ENCODE measurements around the gene NUDT16L1. TPM values are rescaled to one million over a fixed set of nuclear protein-coding genes. Genes with fewer than 3 reads are reported as not detected.
"Not testable (repeated sequence)": the region's sequence is repeated elsewhere in the genome, so short reads cannot be mapped to it uniquely, and the experiment has no call there.

NUDT16L1 gene
- total RNA-seq, 1 experiment from 2014 or later, result 42.0 TPM

- CTCF ChIA-PET, result interaction anchor here (0.5 to 2.8 kb wide), 55 partner anchors 9 to 1812 kb away, joined by 3 to 34 read pairs (median 5); partner anchors contain the start of genes ANKS3, DNAAF8, MGRN1 and NUDT16L1
- H3K4me3 Mint-ChIP-seq, result not testable (repeated sequence)
These were observed 42.8 kb upstream of the NUDT16L1 start for GRCh38 chr16:4650443-4651074.

DNA sequence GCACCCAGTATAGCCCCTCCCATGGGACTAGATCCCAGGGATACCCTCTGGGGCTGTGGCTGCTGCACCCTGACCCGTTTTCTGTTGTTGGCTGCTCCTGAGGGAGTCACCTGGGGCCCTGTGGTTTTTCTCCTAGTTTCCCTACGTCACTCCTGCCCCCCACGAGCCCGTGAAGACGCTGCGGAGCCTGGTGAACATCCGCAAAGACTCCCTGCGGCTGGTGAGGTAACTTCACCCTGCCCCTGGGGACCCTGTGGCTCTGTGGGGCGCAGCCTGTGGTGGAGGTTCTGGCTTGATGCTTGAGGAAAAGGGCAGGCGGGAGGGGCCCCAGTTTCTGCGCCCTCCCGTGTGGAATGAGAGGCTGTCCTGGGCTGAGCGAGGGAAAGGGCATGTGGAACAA is 41.5 kb upstream of the NUDT16L1 start:
- ATAC-seq (no peak), DNase-seq (ENCODE audit: low spot score) (no peak)
- peaks cover 21% of the 10 kb centered on the region for H3K36me3 Mint-ChIP-seq
- no peaks in the 10 kb centered on the region; the same call in 1 of the 2 replicates for H3K27me3 Mint-ChIP-seq (ENCODE audit: low read depth)
- H3K4me3 Mint-ChIP-seq, result no peak overlapping the region
- H3K9me3 Mint-ChIP-seq, result no peaks in the 10 kb centered on the region
- no peak for TF ChIP-seq ZMAT4 (CRISPR knock-in tag; IDR thresholded peaks at IDR 0.05)
- TF ChIP-seq NFYB (CRISPR knock-in tag; conservative IDR thresholded peaks at IDR 0.05; ENCODE audit: low read depth), result no peak
- POLR2A ChIA-PET, result no interaction called here
- no peaks in the 10 kb centered on the region for H3K4me1 Mint-ChIP-seq
- H3K27ac Mint-ChIP-seq, result no peak overlapping the region
- CTCF ChIA-PET, result interaction anchor here (1.9 to 2.8 kb wide), 3 partner anchors 43 to 134 kb away, joined by 10 to 15 read pairs (median 14); partner anchors contain the start of genes ANKS3, DNAAF8 and NUDT16L1

More at GRCh38 chr16:4650443-4651074, 42.8 kb upstream of the NUDT16L1 start:
- ATAC-seq (peak; percentile 94), DNase-seq (ENCODE audit: low spot score) (peak; percentile 89)
- H3K27ac Mint-ChIP-seq, result peak overlapping the region; percentile 90
- POLR2A ChIA-PET, result interaction anchor here (0.6 to 1.4 kb wide), 5 partner anchors 11 to 65 kb away, joined by 3 to 8 read pairs (median 4); no protein-coding TSS in a partner anchor
- not testable (repeated sequence) for H3K9me3 Mint-ChIP-seq; H3K27me3 Mint-ChIP-seq (ENCODE audit: low read depth); H3K4me1 Mint-ChIP-seq
- peaks cover 17% of the 10 kb centered on the region for H3K36me3 Mint-ChIP-seq
- TF ChIP-seq HMGXB4 (CRISPR knock-in tag; IDR thresholded peaks at IDR 0.05), result peak; percentile 37; the same call in 1 of the 2 replicates
- TF ChIP-seq USF2 (CRISPR knock-in tag; IDR thresholded peaks at IDR 0.05), result peak; percentile 85
- TF ChIP-seq, protein P1, sequence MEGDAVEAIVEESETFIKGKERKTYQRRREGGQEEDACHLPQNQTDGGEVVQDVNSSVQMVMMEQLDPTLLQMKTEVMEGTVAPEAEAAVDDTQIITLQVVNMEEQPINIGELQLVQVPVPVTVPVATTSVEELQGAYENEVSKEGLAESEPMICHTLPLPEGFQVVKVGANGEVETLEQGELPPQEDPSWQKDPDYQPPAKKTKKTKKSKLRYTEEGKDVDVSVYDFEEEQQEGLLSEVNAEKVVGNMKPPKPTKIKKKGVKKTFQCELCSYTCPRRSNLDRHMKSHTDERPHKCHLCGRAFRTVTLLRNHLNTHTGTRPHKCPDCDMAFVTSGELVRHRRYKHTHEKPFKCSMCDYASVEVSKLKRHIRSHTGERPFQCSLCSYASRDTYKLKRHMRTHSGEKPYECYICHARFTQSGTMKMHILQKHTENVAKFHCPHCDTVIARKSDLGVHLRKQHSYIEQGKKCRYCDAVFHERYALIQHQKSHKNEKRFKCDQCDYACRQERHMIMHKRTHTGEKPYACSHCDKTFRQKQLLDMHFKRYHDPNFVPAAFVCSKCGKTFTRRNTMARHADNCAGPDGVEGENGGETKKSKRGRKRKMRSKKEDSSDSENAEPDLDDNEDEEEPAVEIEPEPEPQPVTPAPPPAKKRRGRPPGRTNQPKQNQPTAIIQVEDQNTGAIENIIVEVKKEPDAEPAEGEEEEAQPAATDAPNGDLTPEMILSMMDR (IDR thresholded peaks at IDR 0.05), result peak; percentile 96
- TF ChIP-seq ZNF416 (CRISPR knock-in tag; IDR thresholded peaks at IDR 0.05), result 0 out of 2 replicates have a peak, but pooled peaks have one; percentile 63
- TF ChIP-seq MAX (CRISPR knock-in tag; IDR thresholded peaks at IDR 0.05), result peak; percentile 71; the same call in 1 of the 2 replicates
- TF ChIP-seq, protein P2, sequence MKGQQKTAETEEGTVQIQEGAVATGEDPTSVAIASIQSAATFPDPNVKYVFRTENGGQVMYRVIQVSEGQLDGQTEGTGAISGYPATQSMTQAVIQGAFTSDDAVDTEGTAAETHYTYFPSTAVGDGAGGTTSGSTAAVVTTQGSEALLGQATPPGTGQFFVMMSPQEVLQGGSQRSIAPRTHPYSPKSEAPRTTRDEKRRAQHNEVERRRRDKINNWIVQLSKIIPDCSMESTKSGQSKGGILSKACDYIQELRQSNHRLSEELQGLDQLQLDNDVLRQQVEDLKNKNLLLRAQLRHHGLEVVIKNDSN (CRISPR knock-in tag; IDR thresholded peaks at IDR 0.05), result peak; percentile 86
- 0 out of 2 replicates have a peak, but pooled peaks have one; percentile 51 for TF ChIP-seq CREM (CRISPR knock-in tag; IDR thresholded peaks at IDR 0.05)

- Mint-ChIP-seq H3K27ac (no peak overlapping the region), H3K36me3 (peaks cover 21% of the 10 kb centered on the region), H3K4me3 (no peak overlapping the region), H3K27me3 (ENCODE audit: low read depth) (no peaks in the 10 kb centered on the region; the same call in 1 of the 2 replicates), H3K4me1 (no peaks in the 10 kb centered on the region), H3K9me3 (no peaks in the 10 kb centered on the region)
- DNase-seq (ENCODE audit: low spot score) (no peak), ATAC-seq (no peak)
- ChIA-PET CTCF (interaction anchor here (1.2 kb wide), 1 partner anchor 11 kb away, joined by 3 read pairs; no protein-coding TSS in a partner anchor), POLR2A (no interaction called here)
- TF ChIP-seq GTF2I (CRISPR knock-in tag; conservative IDR thresholded peaks at IDR 0.05), result no peak
- no peak for TF ChIP-seq NFYB (CRISPR knock-in tag; conservative IDR thresholded peaks at IDR 0.05; ENCODE audit: low read depth)
- TF ChIP-seq, protein P2 (CRISPR knock-in tag; IDR thresholded peaks at IDR 0.05), result no peak
- TF ChIP-seq ZNF396 (CRISPR knock-in tag; IDR thresholded peaks at IDR 0.05; ENCODE audit: borderline replicate concordance), result no peak
- no peak for TF ChIP-seq ZBTB21 (CRISPR knock-in tag; IDR thresholded peaks at IDR 0.05; ENCODE audit: borderline replicate concordance)
- TF ChIP-seq ZMAT4 (CRISPR knock-in tag; IDR thresholded peaks at IDR 0.05), result no peak
- no peak for TF ChIP-seq ARID4B (CRISPR knock-in tag; IDR thresholded peaks at IDR 0.05; ENCODE audit: borderline replicate concordance)
- no peak for TF ChIP-seq ETV6 (CRISPR knock-in tag; IDR thresholded peaks at IDR 0.05)
- no peak for TF ChIP-seq GRHL2 (CRISPR knock-in tag; IDR thresholded peaks at IDR 0.05; ENCODE audit: insufficient replicate concordance, severe bottlenecking)
- TF ChIP-seq ZNF423 (CRISPR knock-in tag; IDR thresholded peaks at IDR 0.05), result no peak
- no peak for TF ChIP-seq ZNF263 (CRISPR knock-in tag; IDR thresholded peaks at IDR 0.05; ENCODE audit: low read depth)
These were observed 40.8 kb upstream of the NUDT16L1 start for GRCh38 chr16:4652561-4652960.
